ENCODE data around the gene GAD1. TPM values are rescaled to one million over a fixed set of nuclear protein-coding genes. Genes with fewer than 3 reads are reported as not detected.

GAD1 gene
- total and polyA plus RNA-seq, 2 of the 4 experiments (the other 2 are of a cell fraction), result not detected

- Histone ChIP-seq H4K8ac (ENCODE audit: low read depth in 2 of 2, low read length in 2 of 2) (no peak overlapping the region), H3K4ac (ENCODE audit: low read depth, low read length) (no peak overlapping the region), H3K9me1 (ENCODE audit: insufficient read depth, low read length) (no peaks in the 10 kb centered on the region), H2BK5ac (ENCODE audit: low read depth, low read length, poor library complexity, severe bottlenecking) (no peak overlapping the region), H3K27me3 (ENCODE audit: control insufficient read depth, insufficient read depth, low read length) (peaks cover 28% of the 10 kb centered on the region), H3K36me3 (ENCODE audit: control insufficient read depth, insufficient read depth, low read length) (no peaks in the 10 kb centered on the region), H2BK15ac (ENCODE audit: low read depth, low read length) (no peak overlapping the region), H3K4me2 (ENCODE audit: low read depth, low read length) (no peak overlapping the region), H3K4me1 (ENCODE audit: control insufficient read depth, insufficient read depth, low read length) (no peaks in the 10 kb centered on the region), H3K56ac (ENCODE audit: extremely low read depth, insufficient read depth, low read length) (no peak overlapping the region), H4K20me1 (ENCODE audit: insufficient read depth, low read length) (no peaks in the 10 kb centered on the region), H2BK20ac (ENCODE audit: low read depth, low read length) (no peak overlapping the region), H3K9me3 (ENCODE audit: control insufficient read depth, insufficient read depth, low read length) (no peaks in the 10 kb centered on the region), H4K5ac (ENCODE audit: low read depth, low read length) (no peak overlapping the region), H2AK5ac (ENCODE audit: low read depth, low read length) (no peak overlapping the region), H3K23ac (ENCODE audit: low read depth, low read length) (no peak overlapping the region), H2AFZ (replicated peaks; ENCODE audit: low read length, poor library complexity) (no peak overlapping the region), H3K14ac (replicated peaks; ENCODE audit: low read depth, low read length) (no peak overlapping the region), H2AK9ac (replicated peaks; ENCODE audit: low read depth, low read length, poor library complexity) (no peak overlapping the region), H3K18ac (ENCODE audit: low read depth, low read length) (no peak overlapping the region), H2BK120ac (ENCODE audit: low read depth, low read length) (no peak overlapping the region), H3K79me1 (ENCODE audit: low read depth in 1 of 2, low read length in 2 of 2) (no peaks in the 10 kb centered on the region), H3K9ac (ENCODE audit: low read depth, low read length) (no peak overlapping the region), H3K4me3 (ENCODE audit: insufficient read depth, low read depth, low read length) (no peak overlapping the region), H4K91ac (ENCODE audit: insufficient read depth, low read depth, low read length) (no peak overlapping the region), H3K27ac (ENCODE audit: insufficient read depth, low read length) (no peak overlapping the region)
- intact Hi-C loops (cut with micrococcal nuclease) (no loop called here), in situ Hi-C loops (cut with MboI; ENCODE audit: low sequenced_read_pairs) (no loop called here), dilution Hi-C loops (cut with HindIII; ENCODE audit: low sequenced_read_pairs, unreplicated experiment) (no loop called here)
- 43% methylated on average over 5 of the region's 5 CpGs; no CpG with 5 or more reads in 1 of the 2 experiments for whole genome bisulfite sequencing, 2 experiments (ENCODE audit: extremely low coverage in 2 of 2, insufficient read length in 1 of 2)
- POLR2A ChIA-PET (ENCODE audit: unreplicated experiment), result no interaction called here
- DNase-seq, result no peak
- CTCF ChIA-PET, result no interaction called here
- TF ChIP-seq MAZ (IDR thresholded peaks at IDR 0.05; ENCODE audit: borderline replicate concordance, low read depth, low read length) (no peak), CEBPB (IDR thresholded peaks at IDR 0.05; ENCODE audit: low read depth, low read length) (no peak), MXI1 (IDR thresholded peaks at IDR 0.05; ENCODE audit: borderline replicate concordance, low read depth, low read length) (no peak), USF2 (IDR thresholded peaks at IDR 0.05; ENCODE audit: low read depth, low read length) (no peak), SMC3 (IDR thresholded peaks at IDR 0.05; ENCODE audit: low read depth, low read length) (no peak), ELK1 (IDR thresholded peaks at IDR 0.05; ENCODE audit: borderline replicate concordance, low read depth, low read length) (no peak), FOS (IDR thresholded peaks at IDR 0.05; ENCODE audit: low read depth, low read length) (no peak), NFE2L2 (IDR thresholded peaks at IDR 0.05; ENCODE audit: low read depth, low read length) (no peak), RAD21 (IDR thresholded peaks at IDR 0.05; ENCODE audit: low read length) (no peak), RFX5 (IDR thresholded peaks at IDR 0.05; ENCODE audit: low read depth, low read length) (no peak), POLR2A (IDR thresholded peaks at IDR 0.05; ENCODE audit: low read depth, low read length) (no peak), CHD1 (IDR thresholded peaks at IDR 0.05; ENCODE audit: low read depth, low read length) (no peak), BHLHE40 (IDR thresholded peaks at IDR 0.05; ENCODE audit: low read depth, low read length) (no peak), MAFK (IDR thresholded peaks at IDR 0.05; ENCODE audit: low read depth, low read length) (no peak), RCOR1 (IDR thresholded peaks at IDR 0.05; ENCODE audit: insufficient replicate concordance, low read length) (no peak)
- TF ChIP-seq, protein P1, sequence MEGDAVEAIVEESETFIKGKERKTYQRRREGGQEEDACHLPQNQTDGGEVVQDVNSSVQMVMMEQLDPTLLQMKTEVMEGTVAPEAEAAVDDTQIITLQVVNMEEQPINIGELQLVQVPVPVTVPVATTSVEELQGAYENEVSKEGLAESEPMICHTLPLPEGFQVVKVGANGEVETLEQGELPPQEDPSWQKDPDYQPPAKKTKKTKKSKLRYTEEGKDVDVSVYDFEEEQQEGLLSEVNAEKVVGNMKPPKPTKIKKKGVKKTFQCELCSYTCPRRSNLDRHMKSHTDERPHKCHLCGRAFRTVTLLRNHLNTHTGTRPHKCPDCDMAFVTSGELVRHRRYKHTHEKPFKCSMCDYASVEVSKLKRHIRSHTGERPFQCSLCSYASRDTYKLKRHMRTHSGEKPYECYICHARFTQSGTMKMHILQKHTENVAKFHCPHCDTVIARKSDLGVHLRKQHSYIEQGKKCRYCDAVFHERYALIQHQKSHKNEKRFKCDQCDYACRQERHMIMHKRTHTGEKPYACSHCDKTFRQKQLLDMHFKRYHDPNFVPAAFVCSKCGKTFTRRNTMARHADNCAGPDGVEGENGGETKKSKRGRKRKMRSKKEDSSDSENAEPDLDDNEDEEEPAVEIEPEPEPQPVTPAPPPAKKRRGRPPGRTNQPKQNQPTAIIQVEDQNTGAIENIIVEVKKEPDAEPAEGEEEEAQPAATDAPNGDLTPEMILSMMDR (conservative IDR thresholded peaks at IDR 0.05; ENCODE audit: low read depth, low read length), result no peak
- ATAC-seq (ENCODE audit: low read depth), result no peak
- no TSS peak for BruUV-seq (replicated peaks)
Observed at GRCh38 chr2:170828533-170828916, 11.8 kb downstream of the GAD1 start.

Measured in IMR-90 (cell line).